ENCODE data around the gene CFP. TPM values are rescaled to one million over a fixed set of nuclear protein-coding genes. Genes with fewer than 3 reads are reported as not detected.

CFP gene
- polyA plus RNA-seq, 4 donors: 0.45 to 5.5 (median 4.0) TPM

- Histone ChIP-seq H3K27me3 (ENCODE audit: control insufficient read depth in 3 of 3, insufficient read depth in 3 of 3, low read length in 3 of 3) (no peaks in the 10 kb centered on the region), H3K9me3 (ENCODE audit: control insufficient read depth in 2 of 2, insufficient read depth in 1 of 2, low read depth in 1 of 2, low read length in 1 of 2) (no peaks in the 10 kb centered on the region), H3K36me3 (ENCODE audit: control insufficient read depth in 3 of 3, insufficient read depth in 2 of 3, low read depth in 1 of 3, low read length in 3 of 3) (peaks cover 0 to 30% (median 2%) of the 10 kb centered on the region in 3 donors), H3K4me1 (ENCODE audit: control insufficient read depth in 3 of 3, insufficient read depth in 2 of 3, low read depth in 1 of 3, low read length in 2 of 3) (no peaks in the 10 kb centered on the region), H3K27ac (ENCODE audit: low read depth in 1 of 3, low read length in 2 of 3) (no peak overlapping the region), H3K4me3 (ENCODE audit: low read depth in 1 of 3, low read length in 3 of 3) (no peak overlapping the region)
- FAIRE-seq: no peak
- 72 to 79% (median 74%) methylated on average over 14 of the region's 14 CpGs for WGBS, 3 donors
- no peak for DNase-seq
These were observed 4.2 kb upstream of the CFP start for GRCh38 chrX:47633689-47634590.

DNA sequence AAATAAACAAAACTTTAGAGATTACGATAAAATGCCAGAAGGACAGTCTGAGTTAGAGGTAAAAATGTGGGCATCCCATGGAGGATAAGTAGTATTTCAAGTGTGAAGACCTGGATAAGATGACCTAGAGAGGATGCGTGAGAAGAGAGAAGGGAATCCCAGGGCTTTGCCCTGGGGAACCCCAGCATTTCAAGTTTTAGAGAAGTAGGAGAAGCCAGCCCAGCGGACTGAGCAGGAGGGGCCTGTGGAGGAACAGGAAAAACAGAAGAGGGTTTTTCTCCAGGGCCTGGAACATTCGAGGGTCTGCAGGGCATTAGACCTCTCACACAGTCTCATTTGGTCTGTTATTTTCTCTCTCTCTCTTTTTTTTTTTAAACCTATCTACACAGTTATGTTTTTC is 2.9 kb upstream of the CFP start:
- no peaks in the 10 kb centered on the region for H3K9me3 ChIP-seq (ENCODE audit: control insufficient read depth in 2 of 2, insufficient read depth in 1 of 2, low read depth in 1 of 2, low read length in 1 of 2)
- no peak overlapping the region for H3K4me3 ChIP-seq (ENCODE audit: low read depth in 1 of 3, low read length in 3 of 3)
- H3K27ac ChIP-seq (ENCODE audit: low read depth in 1 of 3, low read length in 2 of 3): no peak overlapping the region
- no peaks in the 10 kb centered on the region for H3K27me3 ChIP-seq (ENCODE audit: control insufficient read depth in 3 of 3, insufficient read depth in 3 of 3, low read length in 3 of 3)
- WGBS, 3 donors: 45 to 65% (median 60%) methylated on average over 4 of the region's 4 CpGs
- DNase-seq (no peak), FAIRE-seq (no peak)
- no peaks in the 10 kb centered on the region for H3K4me1 ChIP-seq (ENCODE audit: control insufficient read depth in 3 of 3, insufficient read depth in 2 of 3, low read depth in 1 of 3, low read length in 2 of 3)
- peaks cover 0 to 19% (median 0%) of the 10 kb centered on the region in 3 donors for H3K36me3 ChIP-seq (ENCODE audit: control insufficient read depth in 3 of 3, insufficient read depth in 2 of 3, low read depth in 1 of 3, low read length in 3 of 3)

- Histone ChIP-seq H3K4me3 (ENCODE audit: low read depth in 1 of 3, low read length in 3 of 3) (no peak overlapping the region), H3K4me1 (ENCODE audit: control insufficient read depth in 3 of 3, insufficient read depth in 2 of 3, low read depth in 1 of 3, low read length in 2 of 3) (no peaks in the 10 kb centered on the region), H3K27me3 (ENCODE audit: control insufficient read depth in 3 of 3, insufficient read depth in 3 of 3, low read length in 3 of 3) (no peaks in the 10 kb centered on the region), H3K9me3 (ENCODE audit: control insufficient read depth in 2 of 2, insufficient read depth in 1 of 2, low read depth in 1 of 2, low read length in 1 of 2) (no peaks in the 10 kb centered on the region), H3K27ac (ENCODE audit: low read depth in 1 of 3, low read length in 2 of 3) (no peak overlapping the region), H3K36me3 (ENCODE audit: control insufficient read depth in 3 of 3, insufficient read depth in 2 of 3, low read depth in 1 of 3, low read length in 3 of 3) (peaks cover 0 to 9% (median 0%) of the 10 kb centered on the region in 3 donors)
- no peak for FAIRE-seq
- WGBS, 3 donors: 80 to 91% (median 81%) methylated on average over 5 of the region's 5 CpGs
- DNase-seq: no peak
These were observed 1.9 kb upstream of the CFP start for GRCh38 chrX:47631676-47632075.

DNA sequence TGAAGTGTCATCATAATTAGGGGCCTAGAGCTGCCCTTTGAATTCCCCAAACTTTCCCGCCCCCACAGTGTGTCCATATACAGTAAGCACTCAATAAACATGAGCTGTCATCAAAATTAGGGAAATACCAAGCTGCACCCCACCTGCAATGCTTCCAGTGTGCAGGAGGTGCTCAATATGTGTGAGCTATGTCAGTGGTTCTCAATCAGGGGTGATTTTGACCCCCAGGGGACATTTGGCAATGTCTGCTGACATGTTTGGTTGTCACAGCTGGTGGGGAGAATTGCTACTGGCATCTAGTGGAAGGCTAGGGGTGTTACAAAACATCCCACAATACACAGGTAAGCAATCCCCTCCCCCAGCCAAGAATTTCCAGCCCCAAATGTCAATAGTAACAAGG is 748 bp downstream of the CFP start:
- Histone ChIP-seq H3K4me1 (ENCODE audit: control insufficient read depth in 3 of 3, insufficient read depth in 2 of 3, low read depth in 1 of 3, low read length in 2 of 3) (no peaks in the 10 kb centered on the region), H3K36me3 (ENCODE audit: control insufficient read depth in 3 of 3, insufficient read depth in 2 of 3, low read depth in 1 of 3, low read length in 3 of 3) (no peaks in the 10 kb centered on the region), H3K27me3 (ENCODE audit: control insufficient read depth in 3 of 3, insufficient read depth in 3 of 3, low read length in 3 of 3) (peaks cover 0 to 2% (median 0%) of the 10 kb centered on the region in 3 donors), H3K9me3 (ENCODE audit: control insufficient read depth in 2 of 2, insufficient read depth in 1 of 2, low read depth in 1 of 2, low read length in 1 of 2) (no peaks in the 10 kb centered on the region), H3K4me3 (ENCODE audit: low read depth in 1 of 3, low read length in 3 of 3) (no peak overlapping the region), H3K27ac (ENCODE audit: low read depth in 1 of 3, low read length in 2 of 3) (no peak overlapping the region)
- WGBS, 3 donors: 65 to 100% (median 88%) methylated on average over 1 of the region's 1 CpG
- no peak for DNase-seq
- no peak for FAIRE-seq

DNA sequence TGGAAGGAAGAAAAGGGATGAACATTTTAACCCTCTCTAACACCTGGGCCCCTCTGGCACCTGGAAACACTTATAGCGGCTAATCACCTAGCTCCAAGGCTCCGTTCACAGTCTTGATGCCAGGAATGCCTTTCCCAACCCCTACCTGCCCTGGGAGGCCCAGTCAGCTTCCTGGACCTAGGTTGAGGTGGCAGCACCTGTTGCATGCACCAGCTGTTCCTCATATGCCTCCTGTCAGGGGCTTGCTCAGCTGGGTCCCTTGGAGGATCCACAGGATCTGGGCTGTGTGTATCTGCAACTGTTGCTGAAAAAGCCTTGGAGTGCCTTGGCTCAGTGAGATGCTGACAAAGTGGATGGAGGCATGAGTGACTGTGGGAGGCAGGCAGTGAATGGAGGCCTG is 4.4 kb downstream of the CFP start:
- Histone ChIP-seq H3K4me3 (ENCODE audit: low read depth in 1 of 3, low read length in 3 of 3) (no peak overlapping the region), H3K4me1 (ENCODE audit: control insufficient read depth in 3 of 3, insufficient read depth in 2 of 3, low read depth in 1 of 3, low read length in 2 of 3) (no peaks in the 10 kb centered on the region), H3K9me3 (ENCODE audit: control insufficient read depth in 2 of 2, insufficient read depth in 1 of 2, low read depth in 1 of 2, low read length in 1 of 2) (no peaks in the 10 kb centered on the region), H3K27ac (ENCODE audit: low read depth in 1 of 3, low read length in 2 of 3) (no peak overlapping the region), H3K36me3 (ENCODE audit: control insufficient read depth in 3 of 3, insufficient read depth in 2 of 3, low read depth in 1 of 3, low read length in 3 of 3) (no peaks in the 10 kb centered on the region), H3K27me3 (ENCODE audit: control insufficient read depth in 3 of 3, insufficient read depth in 3 of 3, low read length in 3 of 3) (peaks cover 0 to 12% (median 0%) of the 10 kb centered on the region in 3 donors)
- WGBS, 3 donors: 79 to 91% (median 81%) methylated on average over 2 of the region's 2 CpGs
- DNase-seq: no peak
- FAIRE-seq: no peak

DNA sequence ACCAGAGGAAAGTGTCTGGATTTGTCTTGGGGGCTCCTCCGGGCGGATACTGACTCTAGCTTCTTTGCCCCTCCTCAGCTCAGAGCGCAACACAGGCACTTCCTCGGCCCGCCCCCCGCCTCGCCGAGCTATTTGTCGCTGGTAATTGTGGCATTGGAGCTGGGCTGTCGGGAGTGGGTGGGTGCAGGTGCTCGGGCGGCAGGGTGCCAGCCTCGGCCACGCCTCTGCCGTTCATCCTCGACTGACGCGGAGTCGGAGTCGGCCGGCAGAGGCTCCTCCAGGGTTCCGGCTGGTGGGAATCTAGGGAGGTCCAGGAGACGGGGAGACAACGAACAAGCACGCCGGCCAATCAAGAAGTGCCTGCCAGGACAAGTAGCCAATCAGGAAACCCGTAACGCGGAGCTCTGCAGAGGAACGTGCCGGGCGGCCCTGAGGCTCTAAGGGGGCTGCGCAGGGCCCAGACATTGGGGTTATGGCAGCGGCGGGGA is 6.1 kb downstream of the CFP start:
- H3K9me3 ChIP-seq (ENCODE audit: control insufficient read depth in 2 of 2, insufficient read depth in 1 of 2, low read depth in 1 of 2, low read length in 1 of 2): no peaks in the 10 kb centered on the region
- peak overlapping the region in 2 of 3 donors; percentile 9 to 23 for H3K4me3 ChIP-seq (ENCODE audit: low read depth in 1 of 3, low read length in 3 of 3)
- peaks cover 0 to 17% (median 0%) of the 10 kb centered on the region in 3 donors for H3K27me3 ChIP-seq (ENCODE audit: control insufficient read depth in 3 of 3, insufficient read depth in 3 of 3, low read length in 3 of 3)
- FAIRE-seq: no peak
- no peaks in the 10 kb centered on the region for H3K4me1 ChIP-seq (ENCODE audit: control insufficient read depth in 3 of 3, insufficient read depth in 2 of 3, low read depth in 1 of 3, low read length in 2 of 3)
- no peak overlapping the region for H3K27ac ChIP-seq (ENCODE audit: low read depth in 1 of 3, low read length in 2 of 3)
- WGBS, 3 donors: 1 to 44% (median 4%) methylated on average over 24 to 35 of the region's 35 CpGs
- DNase-seq: peak; percentile 11 to 59
- no peaks in the 10 kb centered on the region for H3K36me3 ChIP-seq (ENCODE audit: control insufficient read depth in 3 of 3, insufficient read depth in 2 of 3, low read depth in 1 of 3, low read length in 3 of 3)

DNA sequence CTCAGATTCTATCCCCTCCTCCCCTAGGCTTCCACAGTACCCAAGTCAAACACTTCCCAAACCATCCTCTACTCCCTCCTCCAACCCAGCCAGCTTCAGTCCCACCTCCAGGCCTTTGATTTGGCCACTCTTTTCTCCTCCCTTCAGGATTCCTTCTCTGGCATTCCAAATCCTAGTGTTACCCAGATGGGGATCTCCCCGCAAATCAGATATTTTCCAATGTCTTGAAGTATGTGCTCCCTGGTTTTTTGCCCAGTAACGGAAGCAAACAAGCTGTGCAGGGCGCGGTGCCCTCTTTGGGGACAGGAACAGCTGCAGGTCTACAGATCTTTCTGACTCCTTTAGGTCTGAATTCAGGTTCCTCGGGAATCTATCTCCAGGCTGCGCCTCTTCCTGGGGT is 7.9 kb downstream of the CFP start:
- Histone ChIP-seq H3K4me1 (ENCODE audit: control insufficient read depth in 3 of 3, insufficient read depth in 2 of 3, low read depth in 1 of 3, low read length in 2 of 3) (no peaks in the 10 kb centered on the region), H3K27ac (ENCODE audit: low read depth in 1 of 3, low read length in 2 of 3) (no peak overlapping the region), H3K4me3 (ENCODE audit: low read depth in 1 of 3, low read length in 3 of 3) (no peak overlapping the region), H3K36me3 (ENCODE audit: control insufficient read depth in 3 of 3, insufficient read depth in 2 of 3, low read depth in 1 of 3, low read length in 3 of 3) (no peaks in the 10 kb centered on the region), H3K27me3 (ENCODE audit: control insufficient read depth in 3 of 3, insufficient read depth in 3 of 3, low read length in 3 of 3) (peaks cover 0 to 19% (median 0%) of the 10 kb centered on the region in 3 donors), H3K9me3 (ENCODE audit: control insufficient read depth in 2 of 2, insufficient read depth in 1 of 2, low read depth in 1 of 2, low read length in 1 of 2) (no peaks in the 10 kb centered on the region)
- WGBS, 3 donors: 81 to 87% (median 84%) methylated on average over 6 of the region's 6 CpGs
- no peak for FAIRE-seq
- no peak for DNase-seq

GRCh38 chrX:47620303-47620685 is 9.4 kb downstream of the CFP start:
- H3K9me3 ChIP-seq (ENCODE audit: control insufficient read depth in 2 of 2, insufficient read depth in 1 of 2, low read depth in 1 of 2, low read length in 1 of 2): no peaks in the 10 kb centered on the region
- FAIRE-seq (no peak), DNase-seq (no peak)
- 54 to 70% (median 59%) methylated on average over 9 of the region's 9 CpGs for WGBS, 3 donors
- H3K4me1 ChIP-seq (ENCODE audit: control insufficient read depth in 3 of 3, insufficient read depth in 2 of 3, low read depth in 1 of 3, low read length in 2 of 3): no peaks in the 10 kb centered on the region
- H3K27ac ChIP-seq (ENCODE audit: low read depth in 1 of 3, low read length in 2 of 3): no peak overlapping the region
- H3K4me3 ChIP-seq (ENCODE audit: low read depth in 1 of 3, low read length in 3 of 3): no peak overlapping the region
- H3K27me3 ChIP-seq (ENCODE audit: control insufficient read depth in 3 of 3, insufficient read depth in 3 of 3, low read length in 3 of 3): peaks cover 0 to 19% (median 0%) of the 10 kb centered on the region in 3 donors
- H3K36me3 ChIP-seq (ENCODE audit: control insufficient read depth in 3 of 3, insufficient read depth in 2 of 3, low read depth in 1 of 3, low read length in 3 of 3): no peaks in the 10 kb centered on the region

Measured in small intestine (tissue), 7 donors.